Measurements from ENCODE around the gene SRPRA.

The SRPRA gene

GRCh38 chr11:126214441-126214840 lies 54.3 kb downstream of the SRPRA start:
- no peaks in the 10 kb centered on the region; the same call in 1 of the 2 replicates for H3K36me3 ChIP-seq (replicated peaks; ENCODE audit: insufficient read depth, low read length)
- H3F3A ChIP-seq (ENCODE audit: insufficient read depth, low read length): no peaks in the 10 kb centered on the region
- no peaks in the 10 kb centered on the region for H3K9me2 ChIP-seq (replicated peaks; ENCODE audit: insufficient read depth, low read length)
- no peak overlapping the region for H2AFZ ChIP-seq (ENCODE audit: low read length)
- TF ChIP-seq CTCF (IDR thresholded peaks at IDR 0.05; ENCODE audit: low read length): no peak
- TF ChIP-seq EZH2 (optimal IDR thresholded peaks at IDR 0.05; ENCODE audit: low read depth, low read length): no peak
- TF ChIP-seq EZH2phosphoT487 (IDR thresholded peaks at IDR 0.05; ENCODE audit: low read length): no peak
- H3K9ac ChIP-seq (ENCODE audit: low read length): no peak overlapping the region
- peaks cover 88% of the 10 kb centered on the region for H3K79me2 ChIP-seq (ENCODE audit: low read length)
- no peak for DNase-seq
- H3K27ac ChIP-seq (ENCODE audit: low read length): no peak overlapping the region
- H3K27me3 ChIP-seq (replicated peaks; ENCODE audit: insufficient read depth, low read length): no peaks in the 10 kb centered on the region
- peaks cover 11% of the 10 kb centered on the region for H3K4me1 ChIP-seq (ENCODE audit: low read length)
- H3K4me2 ChIP-seq (ENCODE audit: low read depth, low read length): no peak overlapping the region
- no peaks in the 10 kb centered on the region for H4K20me1 ChIP-seq (ENCODE audit: insufficient read depth, low read length)
- H3K9me3 ChIP-seq (replicated peaks; ENCODE audit: insufficient read depth, low read length): no peaks in the 10 kb centered on the region
- H3K4me3 ChIP-seq (ENCODE audit: low read length): no peak overlapping the region

Data from MM.1S (cell line).